ENCODE data around the gene ANKRD13B. TPM values are rescaled to one million over a fixed set of nuclear protein-coding genes. Genes with fewer than 3 reads are reported as not detected.

The ANKRD13B gene
- total and polyA plus RNA-seq, 2 of the 13 experiments (the other 11 are each of a cell fraction or from before 2014, with no cell fraction given) = 1.7 to 1.8 TPM

DNA sequence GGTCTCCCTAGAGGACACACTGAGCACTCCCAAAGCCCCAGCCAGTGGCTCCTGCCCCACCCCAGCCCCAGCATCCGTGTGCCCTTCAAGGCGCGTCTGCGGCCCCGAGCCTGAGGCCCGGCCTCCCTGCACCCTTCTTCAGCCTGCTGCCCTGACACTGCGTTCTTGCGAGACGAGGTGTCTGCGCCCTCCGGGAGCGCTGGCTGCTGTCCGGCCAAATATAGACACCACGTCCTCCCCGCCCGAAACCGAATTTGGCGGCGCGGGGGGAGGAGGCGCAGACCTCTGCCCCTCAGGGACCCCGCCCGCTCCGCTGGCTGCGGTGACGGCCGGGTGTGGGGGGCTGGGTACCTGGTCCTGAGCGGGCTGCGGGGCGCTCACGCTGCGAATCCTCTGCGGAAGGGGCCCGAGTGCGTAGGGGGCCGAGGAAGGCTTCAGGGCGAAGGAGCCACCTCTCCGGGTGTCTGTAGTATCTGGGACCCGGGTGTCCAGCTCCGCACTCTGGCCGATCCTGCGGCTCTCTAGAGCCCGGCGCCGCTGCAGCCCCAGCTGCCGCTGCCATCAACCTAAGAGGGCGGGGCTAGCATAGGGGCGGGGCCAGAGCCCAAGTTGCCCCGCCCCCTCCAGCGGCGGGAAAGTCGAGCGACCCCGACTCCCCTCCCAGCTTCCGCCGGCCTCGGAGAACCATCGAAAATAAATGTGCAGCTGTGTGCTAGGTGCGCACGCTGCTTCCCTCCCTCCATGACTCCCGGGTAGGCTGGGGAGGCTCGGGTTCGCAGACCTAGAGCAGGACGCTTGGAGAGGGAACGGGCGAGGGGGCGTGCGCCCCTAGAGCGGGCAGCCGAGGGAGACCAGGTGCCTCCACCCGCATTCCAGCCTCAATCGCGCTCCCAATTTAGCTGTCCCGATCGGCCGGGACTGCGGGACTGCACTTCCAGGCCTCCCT lies 29.7 kb downstream of the ANKRD13B start, which contains the start of gene CORO6 (continued):
- TF ChIP-seq NONO (IDR thresholded peaks at IDR 0.05) = no peak
- peak; percentile 54 for TF ChIP-seq NONO (CRISPR knock-in tag; conservative IDR thresholded peaks at IDR 0.05)
- TF ChIP-seq ZNF496 (CRISPR knock-in tag; IDR thresholded peaks at IDR 0.05; ENCODE audit: insufficient replicate concordance) = no peak
- TF ChIP-seq ZNF704 (CRISPR knock-in tag; IDR thresholded peaks at IDR 0.05; ENCODE audit: borderline replicate concordance) = 0 out of 2 replicates have a peak, but pooled peaks have one; percentile 24
- TF ChIP-seq ZSCAN31 (CRISPR knock-in tag; IDR thresholded peaks at IDR 0.05; ENCODE audit: low read depth) = no peak
- no peak for TF ChIP-seq ZNF776 (CRISPR knock-in tag; IDR thresholded peaks at IDR 0.05)
- TF ChIP-seq ZNF609 (CRISPR knock-in tag; IDR thresholded peaks at IDR 0.05; ENCODE audit: borderline replicate concordance) = no peak
- no peak for TF ChIP-seq CENPT (CRISPR knock-in tag; IDR thresholded peaks at IDR 0.05; ENCODE audit: low read depth)
- no peak for TF ChIP-seq STAT5B (CRISPR knock-in tag; IDR thresholded peaks at IDR 0.05)
- no peak for TF ChIP-seq ZNF513 (CRISPR knock-in tag; conservative IDR thresholded peaks at IDR 0.05)
- no peak for TF ChIP-seq GABPA (IDR thresholded peaks at IDR 0.05; ENCODE audit: low read depth, low read length)
- no peak for TF ChIP-seq GABPA (CRISPR knock-in tag; IDR thresholded peaks at IDR 0.05; ENCODE audit: low read depth)
- no peak for TF ChIP-seq SP1 (IDR thresholded peaks at IDR 0.05)
- TF ChIP-seq SP1 (CRISPR knock-in tag; IDR thresholded peaks at IDR 0.05) = peak; percentile 75
- TF ChIP-seq CBX5 (CRISPR knock-in tag; IDR thresholded peaks at IDR 0.05; ENCODE audit: borderline replicate concordance) = no peak
- TF ChIP-seq ZNF24 (IDR thresholded peaks at IDR 0.05) = no peak
- peak; percentile 82 for TF ChIP-seq SP4 (CRISPR knock-in tag; IDR thresholded peaks at IDR 0.05)
- TF ChIP-seq ELF4 (CRISPR knock-in tag; IDR thresholded peaks at IDR 0.05; ENCODE audit: borderline replicate concordance) = no peak
- TF ChIP-seq PHF21A (CRISPR knock-in tag; IDR thresholded peaks at IDR 0.05) = no peak
- TF ChIP-seq YEATS4 (CRISPR knock-in tag; IDR thresholded peaks at IDR 0.05; ENCODE audit: borderline replicate concordance) = no peak
- TF ChIP-seq RORA (CRISPR knock-in tag; IDR thresholded peaks at IDR 0.05) = no peak
- no peak for TF ChIP-seq KLF6 (CRISPR knock-in tag; IDR thresholded peaks at IDR 0.05)
- no peak for TF ChIP-seq KLF15 (CRISPR knock-in tag; IDR thresholded peaks at IDR 0.05; ENCODE audit: borderline replicate concordance)
- TF ChIP-seq MED1 (CRISPR knock-in tag; IDR thresholded peaks at IDR 0.05) = no peak

All from HepG2 (cell line).